NT2/D1 (cell line): Measurements from ENCODE around the gene ARID1B.

Experiments used
- YY1 ChIP-seq: IDR thresholded peaks from 2 replicates; pipeline ENCODE4 v1.6.1; 2011; ENCODE audit not compliant: insufficient read length, insufficient read depth
- ZNF274 ChIP-seq: IDR thresholded peaks from 2 replicates; pipeline ENCODE4 v1.6.1; 2011; ENCODE audit warnings: mild to moderate bottlenecking, low read depth, low read length

GRCh38 chr6:156776470-156776839, 723 bp upstream of the ARID1B start:
- no peak for TF ChIP-seq ZNF274
- no peak for TF ChIP-seq YY1
